Stimulated activated CD4-positive, alpha-beta T cell treated with anti-CD3 and anti-CD28 coated beads, Interleukin-4, amount 100 ng/mL, for 4 hours (primary cell): ENCODE measurements around the gene GPC6.
A peak's percentile ranks its signal among the peaks of the same experiment; 100 is the strongest.

Experiments
- DNase-seq, 2 experiments: peaks; one replicate each; pipeline ENCODE4 v3.0.0-alpha.2; 2020

GPC6 gene

GRCh38 chr13:93794197-93794885, 567.7 kb downstream of the GPC6 start:
- peak; percentile 2 to 12 for DNase-seq

- DNase-seq = no peak
Observed at GRCh38 chr13:93797463-93797862, 570.9 kb downstream of the GPC6 start.

GRCh38 chr13:93800342-93800741, 573.7 kb downstream of the GPC6 start:
- no peak for DNase-seq

- no peak for DNase-seq
Observed at GRCh38 chr13:93805736-93806135, 579.1 kb downstream of the GPC6 start.

GRCh38 chr13:93806861-93807260, 580.3 kb downstream of the GPC6 start:
- no peak for DNase-seq

- DNase-seq = no peak
Observed at GRCh38 chr13:93810264-93810663, 583.7 kb downstream of the GPC6 start.

- no peak for DNase-seq
Observed at GRCh38 chr13:93811071-93811737, 584.6 kb downstream of the GPC6 start.

- no peak for DNase-seq
Observed at GRCh38 chr13:93811738-93812112, 585.1 kb downstream of the GPC6 start.

- no peak for DNase-seq
Observed at GRCh38 chr13:93814658-93815057, 588.1 kb downstream of the GPC6 start.

- no peak for DNase-seq
Observed at GRCh38 chr13:93818345-93818744, 591.7 kb downstream of the GPC6 start.

- no peak for DNase-seq
Observed at GRCh38 chr13:93819331-93819890, 592.8 kb downstream of the GPC6 start.

- no peak for DNase-seq
Observed at GRCh38 chr13:93824286-93824685, 597.7 kb downstream of the GPC6 start.

- no peak for DNase-seq
Observed at GRCh38 chr13:93834051-93834450, 607.4 kb downstream of the GPC6 start.

GRCh38 chr13:93843082-93843481, 616.5 kb downstream of the GPC6 start:
- DNase-seq = no peak

- no peak for DNase-seq
Observed at GRCh38 chr13:93847162-93847561, 620.6 kb downstream of the GPC6 start.

GRCh38 chr13:93848247-93848646, 621.6 kb downstream of the GPC6 start:
- DNase-seq = no peak

- DNase-seq = no peak
Observed at GRCh38 chr13:93851236-93851635, 624.6 kb downstream of the GPC6 start.

GRCh38 chr13:93853912-93854311, 627.3 kb downstream of the GPC6 start:
- DNase-seq = no peak

- DNase-seq = no peak
Observed at GRCh38 chr13:93857126-93857525, 630.5 kb downstream of the GPC6 start.

- DNase-seq = no peak
Observed at GRCh38 chr13:93859716-93860115, 633.1 kb downstream of the GPC6 start.

GRCh38 chr13:93861818-93862217, 635.2 kb downstream of the GPC6 start:
- DNase-seq = no peak

- DNase-seq = no peak
Observed at GRCh38 chr13:93862259-93862658, 635.7 kb downstream of the GPC6 start.

- no peak for DNase-seq
Observed at GRCh38 chr13:93865235-93865634, 638.6 kb downstream of the GPC6 start.

GRCh38 chr13:93867481-93867880, 640.9 kb downstream of the GPC6 start:
- no peak for DNase-seq

GRCh38 chr13:93872376-93872775, 645.8 kb downstream of the GPC6 start:
- DNase-seq = no peak
